ENCODE data around the gene PWWP2A.

The PWWP2A gene

GRCh38 chr5:160088805-160089204 lies 30.4 kb downstream of the PWWP2A start:
- H4K20me1 ChIP-seq (ENCODE audit: insufficient read depth, low read length): no peaks in the 10 kb centered on the region
- H3K36me3 ChIP-seq (ENCODE audit: insufficient read depth, low read length): peaks cover 18% of the 10 kb centered on the region
- no peaks in the 10 kb centered on the region for H3K9me3 ChIP-seq (ENCODE audit: low read length)
- no peak overlapping the region for H3K27ac ChIP-seq (ENCODE audit: low read depth, low read length, poor library complexity, severe bottlenecking)
- H3K27me3 ChIP-seq (ENCODE audit: insufficient read depth, low read length): no peaks in the 10 kb centered on the region
- no peak overlapping the region for H3K4me3 ChIP-seq (ENCODE audit: low read depth, low read length, poor library complexity, severe bottlenecking)
- no peaks in the 10 kb centered on the region for H3K9me2 ChIP-seq (ENCODE audit: low read depth, low read length)
- no peaks in the 10 kb centered on the region for H3K4me1 ChIP-seq (ENCODE audit: insufficient read depth, low read length, severe bottlenecking)
- H3K4me2 ChIP-seq (ENCODE audit: low read length): no peak overlapping the region
- H3F3A ChIP-seq (ENCODE audit: insufficient read depth, low read length): no peaks in the 10 kb centered on the region
- no peak overlapping the region for H3K9ac ChIP-seq (ENCODE audit: low read length)
- H2AFZ ChIP-seq (ENCODE audit: low read length): no peak overlapping the region
- H3K79me2 ChIP-seq (ENCODE audit: insufficient read depth, low read length): no peaks in the 10 kb centered on the region
- no peak for TF ChIP-seq CTCF (IDR thresholded peaks at IDR 0.05; ENCODE audit: low read length)
- no peak for TF ChIP-seq EZH2 (IDR thresholded peaks at IDR 0.05; ENCODE audit: borderline replicate concordance, low read length)

GRCh38 chr5:160087199-160087598 lies 32.1 kb downstream of the PWWP2A start:
- no peaks in the 10 kb centered on the region for H3F3A ChIP-seq (ENCODE audit: insufficient read depth, low read length)
- no peaks in the 10 kb centered on the region for H3K9me3 ChIP-seq (ENCODE audit: low read length)
- H3K4me1 ChIP-seq (ENCODE audit: insufficient read depth, low read length, severe bottlenecking): no peaks in the 10 kb centered on the region
- no peak for TF ChIP-seq EZH2 (IDR thresholded peaks at IDR 0.05; ENCODE audit: borderline replicate concordance, low read length)
- H3K9me2 ChIP-seq (ENCODE audit: low read depth, low read length): no peaks in the 10 kb centered on the region
- H3K9ac ChIP-seq (ENCODE audit: low read length): no peak overlapping the region
- H3K79me2 ChIP-seq (ENCODE audit: insufficient read depth, low read length): no peaks in the 10 kb centered on the region
- no peak overlapping the region for H3K4me2 ChIP-seq (ENCODE audit: low read length)
- H3K27ac ChIP-seq (ENCODE audit: low read depth, low read length, poor library complexity, severe bottlenecking): no peak overlapping the region
- peaks cover 2% of the 10 kb centered on the region; the same call in 1 of the 2 replicates for H3K36me3 ChIP-seq (ENCODE audit: insufficient read depth, low read length)
- H2AFZ ChIP-seq (ENCODE audit: low read length): no peak overlapping the region
- no peak overlapping the region for H3K4me3 ChIP-seq (ENCODE audit: low read depth, low read length, poor library complexity, severe bottlenecking)
- no peaks in the 10 kb centered on the region for H3K27me3 ChIP-seq (ENCODE audit: insufficient read depth, low read length)
- no peaks in the 10 kb centered on the region for H4K20me1 ChIP-seq (ENCODE audit: insufficient read depth, low read length)

- Histone ChIP-seq H3K27ac (ENCODE audit: low read depth, low read length, poor library complexity, severe bottlenecking) (no peak overlapping the region), H3K9me2 (ENCODE audit: low read depth, low read length) (no peaks in the 10 kb centered on the region), H4K20me1 (ENCODE audit: insufficient read depth, low read length) (no peaks in the 10 kb centered on the region), H2AFZ (ENCODE audit: low read length) (no peak overlapping the region), H3K9ac (ENCODE audit: low read length) (no peak overlapping the region), H3K27me3 (ENCODE audit: insufficient read depth, low read length) (no peaks in the 10 kb centered on the region), H3K9me3 (ENCODE audit: low read length) (no peaks in the 10 kb centered on the region), H3F3A (ENCODE audit: insufficient read depth, low read length) (no peaks in the 10 kb centered on the region), H3K4me1 (ENCODE audit: insufficient read depth, low read length, severe bottlenecking) (peaks cover 6% of the 10 kb centered on the region), H3K4me3 (ENCODE audit: low read depth, low read length, poor library complexity, severe bottlenecking) (no peak overlapping the region), H3K4me2 (ENCODE audit: low read length) (no peak overlapping the region), H3K79me2 (ENCODE audit: insufficient read depth, low read length) (no peaks in the 10 kb centered on the region), H3K36me3 (ENCODE audit: insufficient read depth, low read length) (no peaks in the 10 kb centered on the region)
- TF ChIP-seq CTCF (IDR thresholded peaks at IDR 0.05; ENCODE audit: low read length) (no peak), EZH2 (IDR thresholded peaks at IDR 0.05; ENCODE audit: borderline replicate concordance, low read length) (no peak)
Measured at GRCh38 chr5:160084144-160084543, 35.1 kb downstream of the PWWP2A start.

- H3K27me3 ChIP-seq (ENCODE audit: insufficient read depth, low read length): no peaks in the 10 kb centered on the region
- peaks cover 6% of the 10 kb centered on the region for H3K4me1 ChIP-seq (ENCODE audit: insufficient read depth, low read length, severe bottlenecking)
- H3F3A ChIP-seq (ENCODE audit: insufficient read depth, low read length): no peaks in the 10 kb centered on the region
- H3K4me3 ChIP-seq (ENCODE audit: low read depth, low read length, poor library complexity, severe bottlenecking): no peak overlapping the region
- TF ChIP-seq CTCF (IDR thresholded peaks at IDR 0.05; ENCODE audit: low read length): no peak
- no peak overlapping the region for H3K27ac ChIP-seq (ENCODE audit: low read depth, low read length, poor library complexity, severe bottlenecking)
- H3K9me2 ChIP-seq (ENCODE audit: low read depth, low read length): no peaks in the 10 kb centered on the region
- no peaks in the 10 kb centered on the region for H4K20me1 ChIP-seq (ENCODE audit: insufficient read depth, low read length)
- H3K36me3 ChIP-seq (ENCODE audit: insufficient read depth, low read length): no peaks in the 10 kb centered on the region
- no peak overlapping the region for H3K9ac ChIP-seq (ENCODE audit: low read length)
- no peak overlapping the region for H3K4me2 ChIP-seq (ENCODE audit: low read length)
- no peaks in the 10 kb centered on the region for H3K79me2 ChIP-seq (ENCODE audit: insufficient read depth, low read length)
- no peaks in the 10 kb centered on the region for H3K9me3 ChIP-seq (ENCODE audit: low read length)
- no peak overlapping the region for H2AFZ ChIP-seq (ENCODE audit: low read length)
Measured at GRCh38 chr5:160083501-160083900, 35.7 kb downstream of the PWWP2A start.
